ACC112 (cell line): Measurements from ENCODE around the gene ZNF618.

ENCODE experiments used
- H2AFZ ChIP-seq: fragments of 200-600 bp; sonication (generic); one replicate; pipeline ENCODE4 v1.6.0; 2017; ENCODE audit warnings: antibody characterized with exemption, low read length; ENCODE audit not compliant: unreplicated experiment
- H3K27ac ChIP-seq: fragments of 200-600 bp; sonication (generic); 2 replicates; pipeline ENCODE4 v1.5.1; 2014; ENCODE audit warnings: low read depth, mild to moderate bottlenecking, antibody characterized with exemption, low read length, moderate library complexity
- H3K27me3 ChIP-seq: fragments of 200-600 bp; sonication (generic); 2 replicates; pipeline ENCODE4 v1.6.1; 2014; ENCODE audit warnings: mild to moderate bottlenecking, antibody characterized with exemption, low read length, moderate library complexity, mixed read lengths; ENCODE audit not compliant: insufficient read depth
- H3K36me3 ChIP-seq: fragments of 200-600 bp; sonication (generic); 2 replicates; pipeline ENCODE4 v1.6.1; 2016; ENCODE audit warnings: mild to moderate bottlenecking, antibody characterized with exemption, low read length, moderate library complexity, mixed read lengths; ENCODE audit not compliant: insufficient read depth
- H3K4me1 ChIP-seq: fragments of 200-600 bp; sonication (generic); one replicate; pipeline ENCODE4 v1.6.1; 2016; ENCODE audit warnings: low read length, mixed read lengths; ENCODE audit not compliant: insufficient read depth, unreplicated experiment, control insufficient read depth
- H3K4me3 ChIP-seq: fragments of 200-600 bp; sonication (generic); 2 replicates; pipeline ENCODE4 v1.5.1; 2014; ENCODE audit warnings: mild to moderate bottlenecking, low read depth, low read length
- H3K79me2 ChIP-seq: fragments of 200-600 bp; sonication (generic); one replicate; pipeline ENCODE4 v1.6.0; 2016; ENCODE audit warnings: low read length; ENCODE audit not compliant: control insufficient read depth, unreplicated experiment, insufficient read depth

ZNF618 gene

GRCh38 chr9:114001794-114002261, 125.7 kb downstream of the ZNF618 start:
- H2AFZ ChIP-seq, result no peak overlapping the region

DNA sequence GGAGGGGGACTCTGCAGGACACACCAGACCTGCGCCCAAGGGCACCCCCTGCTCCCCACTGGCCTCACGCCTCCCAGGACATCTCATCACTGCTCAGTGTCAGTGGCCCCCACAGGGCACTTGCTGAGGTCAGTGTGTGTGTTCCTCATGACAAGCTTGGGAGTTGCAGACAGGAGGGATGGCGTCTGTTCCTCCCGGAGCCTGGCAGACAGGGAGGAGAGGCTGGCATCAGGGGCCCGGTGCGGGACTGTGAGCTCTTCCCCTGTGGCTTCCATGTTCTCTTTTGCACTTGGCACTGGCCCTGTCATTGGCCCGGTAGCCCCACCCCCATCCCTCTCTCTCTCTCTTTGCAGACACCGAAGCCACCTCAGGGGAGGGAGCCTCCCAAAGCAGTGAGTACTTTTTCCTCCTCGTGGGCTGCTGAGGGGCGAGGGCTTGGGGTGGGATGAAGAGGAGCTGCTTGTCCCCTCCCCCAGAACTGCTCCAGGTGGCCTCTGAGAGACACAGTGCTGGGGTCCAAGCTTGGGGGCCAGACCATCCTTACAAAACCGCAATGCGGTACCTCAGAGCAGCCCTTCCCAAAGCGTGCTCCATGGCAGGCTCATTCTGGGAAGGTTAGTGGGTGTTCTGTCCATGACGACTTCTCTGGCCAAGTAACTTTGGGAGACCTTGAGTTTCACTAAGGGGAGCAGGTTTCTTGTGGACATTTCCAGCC, 126.3 kb downstream of the ZNF618 start:
- H2AFZ ChIP-seq, result no peak overlapping the region
- H3K4me1 ChIP-seq, result peaks cover 3% of the 10 kb centered on the region

More at GRCh38 chr9:114001794-114002261, 125.7 kb downstream of the ZNF618 start:
- Histone ChIP-seq H3K4me3 (no peak overlapping the region), H3K4me1 (peaks cover 3% of the 10 kb centered on the region), H3K27me3 (no peaks in the 10 kb centered on the region), H3K79me2 (no peaks in the 10 kb centered on the region), H3K27ac (no peak overlapping the region), H3K36me3 (peaks cover 6% of the 10 kb centered on the region; the same call in 1 of the 2 replicates)

GRCh38 chr9:114002986-114003350, 126.9 kb downstream of the ZNF618 start:
- H3K27me3 ChIP-seq, result no peaks in the 10 kb centered on the region
- no peak overlapping the region for H3K27ac ChIP-seq
- peaks cover 6% of the 10 kb centered on the region; the same call in 1 of the 2 replicates for H3K36me3 ChIP-seq
- no peaks in the 10 kb centered on the region for H3K79me2 ChIP-seq
- H3K4me3 ChIP-seq, result no peak overlapping the region
- peaks cover 3% of the 10 kb centered on the region for H3K4me1 ChIP-seq
- no peak overlapping the region for H2AFZ ChIP-seq

More for the DNA sequence above, 126.3 kb downstream of the ZNF618 start:
- no peak overlapping the region for H3K4me3 ChIP-seq
- no peaks in the 10 kb centered on the region for H3K79me2 ChIP-seq
- H3K27ac ChIP-seq, result no peak overlapping the region
- peaks cover 6% of the 10 kb centered on the region; the same call in 1 of the 2 replicates for H3K36me3 ChIP-seq
- no peaks in the 10 kb centered on the region for H3K27me3 ChIP-seq

DNA sequence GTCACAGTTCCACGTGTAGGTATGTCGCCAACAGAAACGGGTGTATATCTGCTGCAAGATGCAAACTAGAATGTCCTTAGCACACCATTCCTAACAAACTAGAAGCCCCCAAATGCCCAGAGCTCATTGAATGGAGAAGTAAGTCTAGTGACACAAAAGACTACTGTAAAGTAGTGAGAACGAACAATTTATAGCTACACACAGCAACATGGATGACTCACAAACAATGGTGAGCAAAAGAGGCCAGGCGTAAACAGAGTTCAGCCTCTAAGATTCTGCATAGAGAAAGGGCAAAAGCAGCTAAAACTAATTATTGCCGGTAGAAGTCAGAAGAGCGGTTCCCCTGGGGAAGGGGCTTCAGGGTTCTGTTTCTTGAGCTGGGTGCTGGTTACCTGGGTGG, 127.2 kb downstream of the ZNF618 start:
- H3K27ac ChIP-seq, result no peak overlapping the region
- H3K27me3 ChIP-seq, result no peaks in the 10 kb centered on the region
- H3K36me3 ChIP-seq, result peaks cover 6% of the 10 kb centered on the region; the same call in 1 of the 2 replicates
- no peak overlapping the region for H2AFZ ChIP-seq
- no peak overlapping the region for H3K4me3 ChIP-seq
- no peaks in the 10 kb centered on the region for H3K79me2 ChIP-seq
- peaks cover 3% of the 10 kb centered on the region for H3K4me1 ChIP-seq

GRCh38 chr9:114003758-114004157, 127.6 kb downstream of the ZNF618 start:
- Histone ChIP-seq H3K27me3 (no peaks in the 10 kb centered on the region), H3K36me3 (peaks cover 6% of the 10 kb centered on the region; the same call in 1 of the 2 replicates), H3K4me1 (peaks cover 3% of the 10 kb centered on the region), H3K79me2 (no peaks in the 10 kb centered on the region), H3K27ac (no peak overlapping the region), H3K4me3 (no peak overlapping the region), H2AFZ (no peak overlapping the region)

- no peaks in the 10 kb centered on the region for H3K27me3 ChIP-seq
- H3K36me3 ChIP-seq, result peaks cover 6% of the 10 kb centered on the region; the same call in 1 of the 2 replicates
- no peaks in the 10 kb centered on the region for H3K79me2 ChIP-seq
- no peak overlapping the region for H3K27ac ChIP-seq
- H3K4me3 ChIP-seq, result no peak overlapping the region
- H3K4me1 ChIP-seq, result peaks cover 3% of the 10 kb centered on the region
- H2AFZ ChIP-seq, result no peak overlapping the region
These were observed 128.2 kb downstream of the ZNF618 start for GRCh38 chr9:114004221-114004716.

GRCh38 chr9:114005371-114006154, 129.5 kb downstream of the ZNF618 start:
- no peaks in the 10 kb centered on the region for H3K4me1 ChIP-seq
- H3K4me3 ChIP-seq, result no peak overlapping the region
- no peaks in the 10 kb centered on the region for H3K79me2 ChIP-seq
- no peak overlapping the region for H3K27ac ChIP-seq
- no peaks in the 10 kb centered on the region for H3K27me3 ChIP-seq
- H3K36me3 ChIP-seq, result peaks cover 6% of the 10 kb centered on the region; the same call in 1 of the 2 replicates
- no peak overlapping the region for H2AFZ ChIP-seq

GRCh38 chr9:114006155-114006550, 130.0 kb downstream of the ZNF618 start:
- H3K36me3 ChIP-seq, result peaks cover 8% of the 10 kb centered on the region
- H3K4me3 ChIP-seq, result no peak overlapping the region
- H3K27ac ChIP-seq, result no peak overlapping the region
- H2AFZ ChIP-seq, result no peak overlapping the region
- H3K27me3 ChIP-seq, result no peaks in the 10 kb centered on the region
- no peaks in the 10 kb centered on the region for H3K4me1 ChIP-seq
- H3K79me2 ChIP-seq, result no peaks in the 10 kb centered on the region

GRCh38 chr9:114006931-114007691, 131.0 kb downstream of the ZNF618 start:
- Histone ChIP-seq H3K27me3 (no peaks in the 10 kb centered on the region), H3K4me1 (no peaks in the 10 kb centered on the region), H3K27ac (no peak overlapping the region), H3K79me2 (no peaks in the 10 kb centered on the region), H3K36me3 (peaks cover 16% of the 10 kb centered on the region), H3K4me3 (no peak overlapping the region), H2AFZ (no peak overlapping the region)

GRCh38 chr9:114007991-114008666, 132.0 kb downstream of the ZNF618 start:
- no peak overlapping the region for H3K4me3 ChIP-seq
- H2AFZ ChIP-seq, result no peak overlapping the region
- H3K36me3 ChIP-seq, result peaks cover 16% of the 10 kb centered on the region
- no peak overlapping the region for H3K27ac ChIP-seq
- H3K4me1 ChIP-seq, result no peaks in the 10 kb centered on the region
- H3K27me3 ChIP-seq, result no peaks in the 10 kb centered on the region
- no peaks in the 10 kb centered on the region for H3K79me2 ChIP-seq
